Left forelimb (tissue), 1 donor: Measurements from ENCODE around the gene PRR23B.
"Not testable (repeated sequence)": the region's sequence is repeated elsewhere in the genome, so short reads cannot be mapped to it uniquely, and the experiment has no call there.

Experiments
- DNase-seq: peaks from one replicate; pipeline ENCODE4 v3.0.0-alpha.2; 2018; ENCODE audit warnings: low spot score

PRR23B gene

GRCh38 chr3:139020868-139021234 is at the start of gene PRR23B:
Gene PRR23B (minus strand): TSS chr3:139020926. CDS start chr3:139020661, 265 bp downstream.
- DNase-seq: no peak

GRCh38 chr3:139062918-139063317 is 42.2 kb upstream of the PRR23B start:
- DNase-seq: no peak

GRCh38 chr3:139052802-139053600 is 32.3 kb upstream of the PRR23B start:
- DNase-seq: no peak

GRCh38 chr3:139044366-139045210 is 23.9 kb upstream of the PRR23B start, which contains the start of gene PRR23C:
Gene PRR23C (minus strand): TSS chr3:139044892. CDS start chr3:139044620, 272 bp downstream.
- no peak for DNase-seq

DNA sequence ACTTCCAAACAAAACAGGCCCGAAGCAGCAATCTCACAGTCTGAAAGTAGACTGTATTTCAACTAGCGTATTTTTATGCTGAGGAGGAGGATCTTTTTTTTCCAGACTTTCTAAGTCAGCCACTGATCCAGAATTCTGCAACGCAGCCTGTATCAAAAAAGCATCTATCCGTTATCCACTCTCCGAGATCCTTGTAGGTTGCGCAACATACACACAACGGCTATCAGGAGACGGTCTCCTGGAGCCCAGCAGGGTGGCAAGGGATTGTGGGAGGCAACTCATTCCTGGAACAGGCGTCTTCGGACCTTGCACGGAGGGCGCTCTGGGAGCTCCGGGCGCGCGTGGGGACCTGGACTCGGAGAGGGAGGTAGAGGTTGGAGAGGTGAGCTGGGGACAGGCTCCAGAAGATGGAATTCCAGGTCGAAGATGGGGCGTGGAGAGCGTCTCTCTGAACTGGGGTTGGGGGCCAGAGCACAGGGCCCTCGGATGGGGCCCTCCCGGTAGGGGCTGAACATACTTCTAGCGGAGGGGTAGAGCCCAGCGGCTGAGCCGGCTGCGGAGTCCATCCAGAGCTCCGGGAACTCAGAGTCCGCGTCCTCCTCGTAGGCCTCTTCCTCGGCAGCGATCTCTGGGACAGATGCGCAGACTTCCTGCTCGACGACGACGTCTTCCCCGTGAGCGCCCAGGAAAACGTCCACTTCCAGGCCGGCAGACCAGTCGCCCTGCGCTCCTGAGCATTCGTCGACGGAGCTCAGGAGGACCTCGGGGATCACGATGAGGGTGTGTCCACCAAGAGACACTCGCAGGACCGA is 23.0 kb upstream of the PRR23B start:
- no peak for DNase-seq

DNA sequence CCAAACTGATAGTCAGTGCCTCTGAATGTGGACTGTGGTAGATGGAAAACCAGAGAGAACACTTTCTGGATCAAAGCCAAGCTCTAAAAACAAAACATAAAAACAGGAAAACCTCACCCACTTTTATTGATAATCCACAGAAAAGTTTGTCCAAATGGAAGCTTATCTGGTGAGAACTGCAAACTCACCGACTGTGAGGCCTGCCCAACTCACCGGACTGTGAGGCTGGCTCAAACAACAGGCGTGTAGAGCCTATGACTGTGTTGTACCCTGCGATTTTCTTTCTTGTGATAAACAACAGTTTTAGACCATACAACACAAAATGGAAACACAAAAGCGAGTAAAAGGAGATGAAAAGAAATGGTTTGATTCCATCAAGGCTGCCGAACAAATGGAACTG is 16.8 kb upstream of the PRR23B start:
- DNase-seq: no peak

GRCh38 chr3:139032326-139033002 is 11.7 kb upstream of the PRR23B start:
- DNase-seq: no peak

GRCh38 chr3:139030576-139030975 is 9.8 kb upstream of the PRR23B start:
- not testable (repeated sequence) for DNase-seq

DNA sequence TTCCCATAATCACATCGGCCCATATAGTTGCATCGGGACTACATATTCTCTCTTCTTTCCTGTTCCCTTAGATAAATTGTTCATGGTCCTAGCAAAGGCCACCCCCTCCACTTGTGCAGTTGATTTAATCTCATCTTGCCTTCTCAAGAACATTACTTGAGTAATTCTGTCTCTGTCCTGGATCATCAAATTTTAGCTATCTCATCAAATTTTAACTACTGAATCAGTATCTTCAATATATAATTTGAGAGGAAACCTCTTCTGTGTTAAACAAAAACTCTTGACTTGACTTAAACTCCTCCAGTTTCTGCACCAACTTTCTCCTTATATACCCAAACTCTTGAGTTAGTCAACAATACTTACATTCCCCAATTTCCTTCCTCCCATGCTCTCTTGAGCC is 4.2 kb upstream of the PRR23B start:
- no peak for DNase-seq

GRCh38 chr3:139020036-139020867 is 474 bp downstream of the PRR23B start:
- DNase-seq: no peak

- no peak for DNase-seq
Observed at GRCh38 chr3:139016430-139017048, 4.2 kb downstream of the PRR23B start.

DNA sequence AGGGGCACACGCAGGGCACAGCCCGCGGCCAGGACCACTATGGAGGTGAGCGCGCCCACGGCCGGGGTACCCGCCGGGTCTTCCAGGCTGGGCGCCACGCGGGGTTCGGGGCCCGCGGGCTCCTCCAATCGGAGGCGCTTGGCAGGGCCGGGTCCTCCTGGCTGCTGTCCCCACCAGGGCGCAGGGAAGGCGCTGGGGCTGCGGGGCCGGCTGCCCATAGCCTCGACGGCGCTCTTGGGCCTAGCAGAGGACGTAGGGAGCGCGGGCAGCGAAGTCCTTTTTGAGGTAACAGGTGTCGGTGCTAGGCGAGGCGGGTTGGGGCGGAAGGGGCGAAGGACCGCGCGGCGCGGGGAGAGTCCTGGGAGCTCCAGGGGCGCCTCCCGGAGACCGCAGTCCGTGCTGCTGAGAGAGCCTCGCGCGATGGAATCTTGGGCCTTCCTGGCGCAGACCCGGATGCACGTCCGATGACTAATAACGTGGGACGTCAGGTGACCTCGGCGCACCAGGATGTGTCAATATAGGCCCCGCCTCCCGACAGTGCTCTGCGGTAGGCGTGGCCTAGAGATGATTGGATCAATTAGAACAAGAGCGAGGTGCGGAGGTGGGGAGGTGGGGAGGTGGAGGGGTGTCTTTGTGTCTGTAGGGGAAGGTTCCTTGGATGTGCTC is 14.5 kb downstream of the PRR23B start, which contains the start of gene PRR23A:
PRR23A (minus strand) TSS at position 218 of the 666 bp plus-strand sequence; CDS start at position 218, 0 bp downstream.
- no peak for DNase-seq

DNA sequence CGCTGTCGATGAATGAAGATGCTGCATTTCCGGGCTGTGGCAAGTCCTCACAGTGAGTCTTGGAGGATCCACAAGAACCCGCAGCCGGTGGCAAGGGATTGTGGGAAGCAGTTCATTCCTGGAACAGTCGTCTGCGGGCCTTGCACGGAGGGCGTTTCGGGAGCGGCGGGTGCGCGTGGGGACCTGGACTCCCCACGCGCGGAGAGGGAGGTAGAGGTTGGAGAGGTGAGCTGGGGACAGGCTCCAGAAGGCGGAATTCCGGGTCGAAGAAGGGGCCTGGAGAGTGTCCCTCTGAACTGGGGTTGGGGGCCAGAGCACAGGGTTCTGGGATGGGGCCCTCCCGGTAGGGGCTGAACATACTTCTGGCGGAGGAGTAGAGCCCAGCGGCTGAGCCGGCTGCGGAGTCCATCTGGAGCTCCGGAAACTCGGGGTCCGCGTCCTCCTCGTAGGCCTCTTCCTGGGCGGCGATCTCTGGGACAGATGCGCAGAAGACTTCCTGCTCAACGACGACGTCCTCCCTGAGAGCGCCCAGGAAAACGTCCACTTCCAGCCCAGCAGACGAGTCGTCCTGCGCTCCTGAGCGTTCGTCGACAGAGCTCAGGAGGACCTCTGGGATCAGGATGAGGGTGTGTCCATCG is 15.3 kb downstream of the PRR23B start:
- no peak for DNase-seq

GRCh38 chr3:138995706-138996105 is 25.0 kb downstream of the PRR23B start:
- no peak for DNase-seq

DNA sequence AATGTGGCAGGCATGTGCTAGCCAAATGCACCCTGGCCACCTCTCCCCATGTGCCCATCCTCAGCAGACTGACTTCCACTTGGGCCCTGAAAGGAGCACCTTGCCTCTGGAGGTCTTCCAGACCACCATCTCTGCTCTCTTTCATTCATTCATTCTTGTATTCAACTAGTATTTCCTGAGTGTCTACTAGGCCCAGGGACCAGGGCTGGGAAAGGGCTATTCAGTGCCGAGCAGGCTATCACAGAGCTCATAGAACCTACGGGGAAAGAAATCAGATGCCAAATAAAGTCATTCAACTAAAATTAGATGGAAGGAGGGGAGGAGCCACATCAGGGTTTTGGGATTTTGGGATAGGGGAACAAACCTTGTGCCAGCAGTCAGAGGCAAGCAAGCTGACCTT is 33.5 kb downstream of the PRR23B start:
- DNase-seq: no peak

DNA sequence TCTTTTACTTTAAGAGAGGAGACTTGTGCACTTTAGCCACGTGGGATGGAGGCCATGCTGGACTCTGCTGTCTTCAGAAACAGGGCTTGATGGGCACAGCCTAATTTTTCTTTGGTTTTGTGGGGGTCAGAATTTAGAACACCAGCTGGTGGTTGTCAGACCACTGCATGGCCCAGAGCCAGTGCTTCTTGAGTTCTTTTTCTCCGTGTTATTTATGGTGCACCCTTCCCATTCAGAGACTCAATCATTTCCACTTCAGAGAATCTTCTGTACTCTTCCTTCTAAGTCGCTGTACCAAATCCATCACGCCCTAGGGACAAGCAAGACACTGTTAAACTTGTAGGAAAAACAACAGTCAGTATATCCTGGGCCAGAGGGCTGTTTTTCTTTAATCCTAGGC is 34.8 kb downstream of the PRR23B start:
- DNase-seq: no peak

- no peak for DNase-seq
Observed at GRCh38 chr3:138984816-138985215, 35.9 kb downstream of the PRR23B start.

DNA sequence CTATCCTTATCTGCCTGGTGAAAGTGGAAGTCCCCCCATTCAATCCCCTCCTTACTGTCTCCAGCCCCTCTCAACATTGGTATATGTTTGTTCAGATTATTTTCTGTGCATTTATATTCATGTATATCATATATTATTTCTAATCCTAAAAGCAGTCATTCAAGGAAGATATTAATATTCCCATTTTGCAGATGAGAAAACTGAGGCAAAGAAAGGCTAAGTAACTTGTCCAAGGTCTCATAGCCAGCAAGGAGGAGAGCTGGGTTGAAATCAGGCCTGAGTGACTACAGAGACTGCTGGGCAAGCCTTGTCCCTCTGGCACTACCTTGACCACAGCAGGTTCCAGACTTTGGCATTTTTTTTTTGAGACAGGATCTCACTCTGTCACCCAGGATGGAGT is 44.7 kb downstream of the PRR23B start:
- DNase-seq: no peak

DNA sequence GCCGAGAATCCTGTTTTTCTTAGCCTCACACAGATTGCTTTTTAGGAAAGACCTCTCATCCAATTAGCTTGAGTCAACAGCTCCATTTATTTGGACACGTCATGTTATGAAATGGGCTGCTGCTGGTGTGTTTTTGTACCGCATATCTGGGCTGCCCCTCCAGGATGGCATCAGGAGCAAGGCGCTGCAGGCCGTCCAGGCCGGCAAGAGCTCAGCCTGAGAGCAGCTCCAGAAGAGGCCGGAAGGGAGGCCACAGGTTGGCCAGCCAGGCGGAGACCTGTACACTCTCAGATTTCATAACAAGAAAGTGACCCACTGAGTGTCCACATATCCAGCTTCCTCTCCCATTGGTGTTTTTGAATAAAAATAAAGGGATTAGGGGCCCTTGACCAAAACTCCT is 45.4 kb downstream of the PRR23B start:
- DNase-seq: no peak
